GM23338 (cell line): ENCODE measurements around the gene MSN. TPM values are rescaled to one million over a fixed set of nuclear protein-coding genes. Genes with fewer than 3 reads are reported as not detected.

Experiments used
- ATAC-seq: fragments of 200-7000 bp; cut with Tn5 transposase; 3 replicates; pipeline ENCODE4 v1.9.1; 2020
- DNase-seq: peaks from one replicate; pipeline ENCODE4 v3.0.0-alpha.2; 2015; ENCODE audit warnings: low spot score
- H2AFZ ChIP-seq: fragments of 200-600 bp; sonication (generic); 2 replicates; pipeline ENCODE4 v1.8.0; 2016; ENCODE audit warnings: antibody characterized with exemption, mild to moderate bottlenecking, moderate library complexity
- H3F3A ChIP-seq: fragments of 200-600 bp; sonication (generic); replicated peaks from 2 replicates; pipeline ENCODE4 v1.8.0; 2017; ENCODE audit warnings: antibody characterized with exemption, mixed run types, low read depth
- H3K27ac ChIP-seq: fragments of 200-600 bp; sonication (generic); 2 replicates; pipeline ENCODE4 v1.6.1; 2016; ENCODE audit warnings: low read depth
- H3K27me3 ChIP-seq: fragments of 200-600 bp; sonication (generic); 2 replicates; pipeline ENCODE4 v1.8.0; 2016; ENCODE audit warnings: mild to moderate bottlenecking, mixed run types, moderate library complexity; ENCODE audit not compliant: insufficient read depth
- H3K36me3 ChIP-seq: fragments of 200-600 bp; sonication (generic); 2 replicates; pipeline ENCODE4 v1.8.0; 2016; ENCODE audit warnings: mild to moderate bottlenecking; ENCODE audit not compliant: insufficient read depth
- H3K4me1 ChIP-seq: fragments of 200-600 bp; sonication (generic); 2 replicates; pipeline ENCODE4 v1.8.0; 2016; ENCODE audit warnings: mild to moderate bottlenecking, moderate library complexity; ENCODE audit not compliant: insufficient read depth
- H3K4me2 ChIP-seq: fragments of 200-600 bp; sonication (generic); 2 replicates; pipeline ENCODE4 v1.7.1; 2017; ENCODE audit warnings: mixed run types
- H3K4me3 ChIP-seq: fragments of 200-600 bp; sonication (generic); 2 replicates; pipeline ENCODE4 v1.6.1; 2016; ENCODE audit warnings: mixed run types
- H3K79me2 ChIP-seq: fragments of 200-600 bp; sonication (generic); replicated peaks from 2 replicates; pipeline ENCODE4 v1.8.0; 2017; ENCODE audit warnings: mild to moderate bottlenecking; ENCODE audit not compliant: insufficient read depth
- H3K9me2 ChIP-seq: fragments of 200-600 bp; sonication (generic); 2 replicates; pipeline ENCODE4 v1.8.0; 2017; ENCODE audit not compliant: insufficient read depth
- H4K20me1 ChIP-seq: fragments of 200-600 bp; sonication (generic); replicated peaks from 2 replicates; pipeline ENCODE4 v1.8.0; 2017; ENCODE audit warnings: mild to moderate bottlenecking; ENCODE audit not compliant: insufficient read depth
- H3K27ac Mint-ChIP-seq: 2 replicates; pipeline ENCODE4 v1.8.0; 2020; ENCODE audit warnings: inconsistent platforms, mild to moderate bottlenecking, moderate library complexity, mixed read lengths
- H3K27me3 Mint-ChIP-seq: 3 replicates; pipeline ENCODE4 v1.8.0; 2022; ENCODE audit warnings: low read depth, mild to moderate bottlenecking, moderate library complexity, mixed read lengths, inconsistent platforms; ENCODE audit not compliant: insufficient read depth, poor library complexity
- H3K36me3 Mint-ChIP-seq: 3 replicates; pipeline ENCODE4 v1.8.0; 2021; ENCODE audit warnings: low read depth, mild to moderate bottlenecking, inconsistent platforms, moderate library complexity, mixed read lengths
- H3K4me1 Mint-ChIP-seq: 3 replicates; pipeline ENCODE4 v1.8.0; 2020; ENCODE audit warnings: mild to moderate bottlenecking, inconsistent platforms, mixed read lengths
- H3K4me3 Mint-ChIP-seq: 3 replicates; pipeline ENCODE4 v1.8.0; 2021; ENCODE audit warnings: moderate library complexity, mild to moderate bottlenecking, inconsistent platforms, mixed read lengths
- H3K9me3 Mint-ChIP-seq: 3 replicates; pipeline ENCODE4 v1.8.0; 2020; ENCODE audit warnings: moderate library complexity, mild to moderate bottlenecking, inconsistent platforms, mixed read lengths
- CREB1 ChIP-seq: fragments of 250-450 bp; sonication (Bioruptor Pico); IDR thresholded peaks from 2 replicates; pipeline ENCODE4 v1.5.0; 2020; ENCODE audit warnings: low read depth, mild to moderate bottlenecking, moderate library complexity
- ZNF114 ChIP-seq: fragments of 250-450 bp; sonication (Bioruptor Pico); IDR thresholded peaks from 2 replicates; pipeline ENCODE4 v1.5.0; 2020; ENCODE audit warnings: mild to moderate bottlenecking, moderate library complexity
- polyA plus RNA-seq: library from polyadenylated mRNA; unstranded; fragments of >200 nt; fragmentation: Nextera tagmentation; extraction: Ambion mirVana; gene quantifications from 2 replicates; pipeline ENCODE4 v1.2.1, GENCODE V29; 2016
- total RNA-seq: library from RNA; depleted of rRNA; stranded (reverse); fragments of >200 nt; shearing (Covaris generic); gene quantifications from 2 replicates; pipeline ENCODE4 v1.2.3, GENCODE V29; 2014
- TF ChIP-seq, protein P1 (sequence below): fragments of 250-450 bp; sonication (Bioruptor Pico); IDR thresholded peaks from 2 replicates; pipeline ENCODE4 v1.5.0; 2020; ENCODE audit warnings: mild to moderate bottlenecking, moderate library complexity
- TF ChIP-seq, protein P2 (sequence below): IDR thresholded peaks from 2 replicates; pipeline ENCODE4 v1.6.1; 2016; ENCODE audit warnings: antibody characterized with exemption
- TF ChIP-seq, protein P3 (sequence below), 2 experiments: fragments of 200-600 bp in 1 of 2; sonication (generic) in 1 of 2; conservative IDR thresholded peaks; 2 replicates each; pipeline versions ENCODE4 v1.5.1 to v1.6.1; 2016 to 2017; ENCODE audit warnings: antibody characterized with exemption in 2 of 2, low read depth in 2 of 2, mild to moderate bottlenecking in 2 of 2, moderate library complexity in 1 of 2

MSN gene
- total and polyA plus RNA-seq, 2 experiments from 2014 or later, result 49.2 to 120 TPM

DNA sequence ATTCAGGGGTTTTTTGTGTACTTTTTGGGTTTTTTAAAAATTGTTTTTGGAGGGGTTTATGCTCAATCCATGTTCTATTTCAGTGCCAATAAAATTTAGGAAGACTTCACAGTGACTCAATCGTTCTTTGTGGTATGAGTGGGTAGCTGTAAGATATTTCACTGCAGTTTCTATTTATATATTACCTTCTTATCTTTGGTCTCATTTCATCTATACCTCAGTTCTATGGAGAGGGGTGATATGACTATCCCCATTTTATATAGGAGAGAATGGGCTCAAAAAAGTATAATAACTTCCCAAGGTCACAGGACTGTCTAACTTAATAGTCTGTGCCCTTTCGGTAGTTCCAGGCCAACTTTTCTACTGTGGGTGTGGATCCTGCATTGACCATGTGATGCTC is 74.4 kb downstream of the MSN start (continued):
- TF ChIP-seq, protein P1, sequence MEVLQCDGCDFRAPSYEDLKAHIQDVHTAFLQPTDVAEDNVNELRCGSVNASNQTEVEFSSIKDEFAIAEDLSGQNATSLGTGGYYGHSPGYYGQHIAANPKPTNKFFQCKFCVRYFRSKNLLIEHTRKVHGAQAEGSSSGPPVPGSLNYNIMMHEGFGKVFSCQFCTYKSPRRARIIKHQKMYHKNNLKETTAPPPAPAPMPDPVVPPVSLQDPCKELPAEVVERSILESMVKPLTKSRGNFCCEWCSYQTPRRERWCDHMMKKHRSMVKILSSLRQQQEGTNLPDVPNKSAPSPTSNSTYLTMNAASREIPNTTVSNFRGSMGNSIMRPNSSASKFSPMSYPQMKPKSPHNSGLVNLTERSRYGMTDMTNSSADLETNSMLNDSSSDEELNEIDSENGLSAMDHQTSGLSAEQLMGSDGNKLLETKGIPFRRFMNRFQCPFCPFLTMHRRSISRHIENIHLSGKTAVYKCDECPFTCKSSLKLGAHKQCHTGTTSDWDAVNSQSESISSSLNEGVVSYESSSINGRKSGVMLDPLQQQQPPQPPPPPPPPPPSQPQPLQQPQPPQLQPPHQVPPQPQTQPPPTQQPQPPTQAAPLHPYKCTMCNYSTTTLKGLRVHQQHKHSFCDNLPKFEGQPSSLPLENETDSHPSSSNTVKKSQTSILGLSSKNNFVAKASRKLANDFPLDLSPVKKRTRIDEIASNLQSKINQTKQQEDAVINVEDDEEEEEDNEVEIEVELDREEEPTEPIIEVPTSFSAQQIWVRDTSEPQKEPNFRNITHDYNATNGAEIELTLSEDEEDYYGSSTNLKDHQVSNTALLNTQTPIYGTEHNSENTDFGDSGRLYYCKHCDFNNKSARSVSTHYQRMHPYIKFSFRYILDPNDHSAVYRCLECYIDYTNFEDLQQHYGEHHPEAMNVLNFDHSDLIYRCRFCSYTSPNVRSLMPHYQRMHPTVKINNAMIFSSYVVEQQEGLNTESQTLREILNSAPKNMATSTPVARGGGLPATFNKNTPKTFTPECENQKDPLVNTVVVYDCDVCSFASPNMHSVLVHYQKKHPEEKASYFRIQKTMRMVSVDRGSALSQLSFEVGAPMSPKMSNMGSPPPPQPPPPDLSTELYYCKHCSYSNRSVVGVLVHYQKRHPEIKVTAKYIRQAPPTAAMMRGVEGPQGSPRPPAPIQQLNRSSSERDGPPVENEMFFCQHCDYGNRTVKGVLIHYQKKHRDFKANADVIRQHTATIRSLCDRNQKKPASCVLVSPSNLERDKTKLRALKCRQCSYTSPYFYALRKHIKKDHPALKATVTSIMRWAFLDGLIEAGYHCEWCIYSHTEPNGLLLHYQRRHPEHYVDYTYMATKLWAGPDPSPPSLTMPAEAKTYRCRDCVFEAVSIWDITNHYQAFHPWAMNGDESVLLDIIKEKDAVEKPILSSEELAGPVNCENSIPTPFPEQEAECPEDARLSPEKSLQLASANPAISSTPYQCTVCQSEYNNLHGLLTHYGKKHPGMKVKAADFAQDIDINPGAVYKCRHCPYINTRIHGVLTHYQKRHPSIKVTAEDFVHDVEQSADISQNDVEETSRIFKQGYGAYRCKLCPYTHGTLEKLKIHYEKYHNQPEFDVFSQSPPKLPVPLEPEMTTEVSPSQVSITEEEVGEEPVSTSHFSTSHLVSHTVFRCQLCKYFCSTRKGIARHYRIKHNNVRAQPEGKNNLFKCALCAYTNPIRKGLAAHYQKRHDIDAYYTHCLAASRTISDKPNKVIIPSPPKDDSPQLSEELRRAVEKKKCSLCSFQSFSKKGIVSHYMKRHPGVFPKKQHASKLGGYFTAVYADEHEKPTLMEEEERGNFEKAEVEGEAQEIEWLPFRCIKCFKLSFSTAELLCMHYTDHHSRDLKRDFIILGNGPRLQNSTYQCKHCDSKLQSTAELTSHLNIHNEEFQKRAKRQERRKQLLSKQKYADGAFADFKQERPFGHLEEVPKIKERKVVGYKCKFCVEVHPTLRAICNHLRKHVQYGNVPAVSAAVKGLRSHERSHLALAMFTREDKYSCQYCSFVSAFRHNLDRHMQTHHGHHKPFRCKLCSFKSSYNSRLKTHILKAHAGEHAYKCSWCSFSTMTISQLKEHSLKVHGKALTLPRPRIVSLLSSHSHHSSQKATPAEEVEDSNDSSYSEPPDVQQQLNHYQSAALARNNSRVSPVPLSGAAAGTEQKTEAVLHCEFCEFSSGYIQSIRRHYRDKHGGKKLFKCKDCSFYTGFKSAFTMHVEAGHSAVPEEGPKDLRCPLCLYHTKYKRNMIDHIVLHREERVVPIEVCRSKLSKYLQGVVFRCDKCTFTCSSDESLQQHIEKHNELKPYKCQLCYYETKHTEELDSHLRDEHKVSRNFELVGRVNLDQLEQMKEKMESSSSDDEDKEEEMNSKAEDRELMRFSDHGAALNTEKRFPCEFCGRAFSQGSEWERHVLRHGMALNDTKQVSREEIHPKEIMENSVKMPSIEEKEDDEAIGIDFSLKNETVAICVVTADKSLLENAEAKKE (CRISPR knock-in tag), result no peak

DNA sequence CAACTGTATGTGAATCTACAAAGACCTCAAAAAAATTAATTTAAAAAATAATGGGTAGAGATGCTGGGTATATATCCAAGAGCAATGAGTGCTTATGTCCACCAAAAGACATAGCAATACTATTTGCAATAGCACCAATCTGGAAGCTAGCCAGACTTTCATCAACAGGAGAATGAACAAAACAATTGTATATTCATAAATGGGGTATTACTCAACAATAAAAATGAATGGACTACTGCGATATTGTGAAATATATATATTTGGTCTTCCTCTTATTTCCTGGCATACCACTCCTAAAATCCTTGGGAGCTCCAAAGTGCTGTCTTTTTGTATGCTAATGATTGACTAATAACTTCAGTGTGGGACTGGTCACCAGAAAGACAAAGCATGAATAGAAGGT is 77.5 kb downstream of the MSN start:
- no peaks in the 10 kb centered on the region for H3F3A ChIP-seq
- H3K36me3 ChIP-seq, result no peaks in the 10 kb centered on the region
- no peaks in the 10 kb centered on the region for H3K9me2 ChIP-seq
- H3K27me3 Mint-ChIP-seq, result peaks cover 2% of the 10 kb centered on the region
- H3K9me3 Mint-ChIP-seq, result no peaks in the 10 kb centered on the region
- DNase-seq, result no peak
- H2AFZ ChIP-seq, result no peak overlapping the region
- H3K4me1 ChIP-seq, result peaks cover 11% of the 10 kb centered on the region
- H3K27ac ChIP-seq, result no peak overlapping the region
- no peak for ATAC-seq
- peaks cover 13% of the 10 kb centered on the region for H3K36me3 Mint-ChIP-seq
- H3K27me3 ChIP-seq, result no peaks in the 10 kb centered on the region
- H3K27ac Mint-ChIP-seq, result no peak overlapping the region
- peaks cover 7% of the 10 kb centered on the region; the same call in 2 of the 3 replicates for H3K4me1 Mint-ChIP-seq
- H3K79me2 ChIP-seq, result no peaks in the 10 kb centered on the region
- H3K4me2 ChIP-seq, result peak overlapping the region; percentile 43; the same call in 1 of the 2 replicates
- no peak overlapping the region for H3K4me3 Mint-ChIP-seq
- H4K20me1 ChIP-seq, result no peaks in the 10 kb centered on the region
- no peak overlapping the region for H3K4me3 ChIP-seq
- TF ChIP-seq, protein P1 (CRISPR knock-in tag), result no peak
- TF ChIP-seq, protein P2, sequence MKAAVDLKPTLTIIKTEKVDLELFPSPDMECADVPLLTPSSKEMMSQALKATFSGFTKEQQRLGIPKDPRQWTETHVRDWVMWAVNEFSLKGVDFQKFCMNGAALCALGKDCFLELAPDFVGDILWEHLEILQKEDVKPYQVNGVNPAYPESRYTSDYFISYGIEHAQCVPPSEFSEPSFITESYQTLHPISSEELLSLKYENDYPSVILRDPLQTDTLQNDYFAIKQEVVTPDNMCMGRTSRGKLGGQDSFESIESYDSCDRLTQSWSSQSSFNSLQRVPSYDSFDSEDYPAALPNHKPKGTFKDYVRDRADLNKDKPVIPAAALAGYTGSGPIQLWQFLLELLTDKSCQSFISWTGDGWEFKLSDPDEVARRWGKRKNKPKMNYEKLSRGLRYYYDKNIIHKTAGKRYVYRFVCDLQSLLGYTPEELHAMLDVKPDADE, result no peak
- TF ChIP-seq ZNF114 (CRISPR knock-in tag) (no peak), CREB1 (CRISPR knock-in tag) (no peak)
- TF ChIP-seq, protein P3, sequence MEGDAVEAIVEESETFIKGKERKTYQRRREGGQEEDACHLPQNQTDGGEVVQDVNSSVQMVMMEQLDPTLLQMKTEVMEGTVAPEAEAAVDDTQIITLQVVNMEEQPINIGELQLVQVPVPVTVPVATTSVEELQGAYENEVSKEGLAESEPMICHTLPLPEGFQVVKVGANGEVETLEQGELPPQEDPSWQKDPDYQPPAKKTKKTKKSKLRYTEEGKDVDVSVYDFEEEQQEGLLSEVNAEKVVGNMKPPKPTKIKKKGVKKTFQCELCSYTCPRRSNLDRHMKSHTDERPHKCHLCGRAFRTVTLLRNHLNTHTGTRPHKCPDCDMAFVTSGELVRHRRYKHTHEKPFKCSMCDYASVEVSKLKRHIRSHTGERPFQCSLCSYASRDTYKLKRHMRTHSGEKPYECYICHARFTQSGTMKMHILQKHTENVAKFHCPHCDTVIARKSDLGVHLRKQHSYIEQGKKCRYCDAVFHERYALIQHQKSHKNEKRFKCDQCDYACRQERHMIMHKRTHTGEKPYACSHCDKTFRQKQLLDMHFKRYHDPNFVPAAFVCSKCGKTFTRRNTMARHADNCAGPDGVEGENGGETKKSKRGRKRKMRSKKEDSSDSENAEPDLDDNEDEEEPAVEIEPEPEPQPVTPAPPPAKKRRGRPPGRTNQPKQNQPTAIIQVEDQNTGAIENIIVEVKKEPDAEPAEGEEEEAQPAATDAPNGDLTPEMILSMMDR (conservative IDR thresholded peaks at IDR 0.05; ENCODE audit: low read depth in 2 of 2), result no peak
